Neural cell (in vitro differentiated cells): ENCODE data around the gene ATF7. TPM values are rescaled to one million over a fixed set of nuclear protein-coding genes. Genes with fewer than 3 reads are reported as not detected.

Source experiments
- H2AFZ ChIP-seq: fragments of 200-600, 300-800 bp; sonication (generic), shearing (Covaris generic); 2 replicates; pipeline ENCODE4 v1.6.0; 2014; ENCODE audit warnings: low read depth, mild to moderate bottlenecking, antibody characterized with exemption, low read length, moderate library complexity
- H3F3A ChIP-seq: fragments of 200-600 bp; shearing (Covaris generic); 2 replicates; pipeline ENCODE4 v1.6.1; 2016; ENCODE audit warnings: mild to moderate bottlenecking, moderate library complexity, mixed read lengths, antibody characterized with exemption, low read length; ENCODE audit not compliant: insufficient read depth, poor library complexity, severe bottlenecking
- H3K27ac ChIP-seq: fragments of 200-600, 300-800 bp; sonication (generic), shearing (Covaris generic); 2 replicates; pipeline ENCODE4 v1.5.1; 2014; ENCODE audit warnings: mild to moderate bottlenecking, low read length, moderate library complexity
- H3K27me3 ChIP-seq: fragments of 300-800, 200-600 bp; sonication (generic), shearing (Covaris generic); 2 replicates; pipeline ENCODE4 v1.6.0; 2014; ENCODE audit warnings: mild to moderate bottlenecking, low read depth, low read length, moderate library complexity; ENCODE audit not compliant: insufficient read depth
- H3K36me3 ChIP-seq: fragments of 300-800, 200-600 bp; sonication (generic), shearing (Covaris generic); 2 replicates; pipeline ENCODE4 v1.5.1; 2014; ENCODE audit warnings: mild to moderate bottlenecking, antibody characterized with exemption, low read length, moderate library complexity; ENCODE audit not compliant: insufficient read depth
- H3K4me2 ChIP-seq: fragments of 300-800, 200-600 bp; sonication (generic), shearing (Covaris generic); 2 replicates; pipeline ENCODE4 v1.6.0; 2014; ENCODE audit warnings: mild to moderate bottlenecking, low read length
- H3K4me3 ChIP-seq: fragments of 300-800, 200-600 bp; sonication (generic), shearing (Covaris generic); 2 replicates; pipeline ENCODE4 v1.5.1; 2014; ENCODE audit warnings: mild to moderate bottlenecking, low read length, moderate library complexity
- H3K79me2 ChIP-seq: fragments of 200-600 bp; shearing (Covaris generic); replicated peaks from 2 replicates; pipeline ENCODE4 v1.6.0; 2014; ENCODE audit warnings: mild to moderate bottlenecking, low read length, moderate library complexity; ENCODE audit not compliant: insufficient read depth
- H3K9ac ChIP-seq: fragments of 300-800, 200-600 bp; sonication (generic), shearing (Covaris generic); 2 replicates; pipeline ENCODE4 v1.6.1; 2016; ENCODE audit warnings: mild to moderate bottlenecking, low read length, mixed read lengths
- H3K9me2 ChIP-seq: fragments of 200-600 bp; shearing (Covaris generic); 2 replicates; pipeline ENCODE4 v1.6.1; 2016; ENCODE audit warnings: mild to moderate bottlenecking, low read length, mixed read lengths; ENCODE audit not compliant: insufficient read depth
- H3K9me3 ChIP-seq: fragments of 200-600, 300-800 bp; sonication (generic), shearing (Covaris generic); 2 replicates; pipeline ENCODE4 v1.6.1; 2016; ENCODE audit warnings: mild to moderate bottlenecking, mixed run types, low read length, moderate library complexity, mixed read lengths
- H4K20me1 ChIP-seq: fragments of 200-600 bp; shearing (Covaris generic); 2 replicates; pipeline ENCODE4 v1.6.1; 2016; ENCODE audit warnings: mild to moderate bottlenecking, mixed run types; ENCODE audit not compliant: insufficient read depth
- EP300 ChIP-seq: fragments of 450-650 bp; conservative IDR thresholded peaks from 2 replicates; pipeline ENCODE4 v1.6.1; 2014; ENCODE audit warnings: antibody characterized with exemption, mild to moderate bottlenecking, moderate library complexity; ENCODE audit not compliant: poor library complexity, severe bottlenecking
- EZH2 ChIP-seq: fragments of 200-600, 300-800 bp; shearing (Covaris generic), sonication (generic); IDR thresholded peaks from 2 replicates; pipeline ENCODE4 v1.6.1; 2014; ENCODE audit warnings: antibody characterized with exemption, low read length, borderline replicate concordance, mild to moderate bottlenecking; ENCODE audit not compliant: insufficient read depth, poor library complexity, severe bottlenecking
- MXI1 ChIP-seq: fragments of 450-650 bp; conservative IDR thresholded peaks from 2 replicates; pipeline ENCODE4 v1.6.1; 2014; ENCODE audit warnings: antibody characterized with exemption, mild to moderate bottlenecking; ENCODE audit not compliant: poor library complexity, severe bottlenecking
- POLR2AphosphoS5 ChIP-seq: IDR thresholded peaks from 2 replicates; pipeline ENCODE4 v1.6.1; 2012
- RAD21 ChIP-seq: fragments of 450-650 bp; conservative IDR thresholded peaks from 2 replicates; pipeline ENCODE4 v1.6.1; 2014; ENCODE audit warnings: antibody characterized with exemption, mild to moderate bottlenecking, moderate library complexity
- SMC3 ChIP-seq: fragments of 450-650 bp; conservative IDR thresholded peaks from 2 replicates; pipeline ENCODE4 v1.6.1; 2014; ENCODE audit warnings: antibody characterized with exemption, mild to moderate bottlenecking, moderate library complexity; ENCODE audit not compliant: poor library complexity
- TAF1 ChIP-seq: IDR thresholded peaks from 2 replicates; pipeline ENCODE4 v1.6.1; 2012; ENCODE audit warnings: low read depth
- polyA plus RNA-seq: library from polyadenylated mRNA; depleted of rRNA; stranded (reverse); fragments of >200 nt; gene quantifications from 2 replicates; pipeline ENCODE4 v1.2.3, GENCODE V29; 2014
- TF ChIP-seq, protein P1 (sequence below): IDR thresholded peaks from 2 replicates; pipeline ENCODE4 v1.6.1; 2012; ENCODE audit warnings: borderline replicate concordance
- TF ChIP-seq, protein P2 (sequence below): fragments of 450-650 bp; IDR thresholded peaks from 2 replicates; pipeline ENCODE4 v1.5.1; 2014; ENCODE audit warnings: antibody characterized with exemption, mild to moderate bottlenecking, moderate library complexity; ENCODE audit not compliant: poor library complexity, severe bottlenecking

The ATF7 gene
- polyA plus RNA-seq, 1 donor from 2014 or later: 6.3 TPM

DNA sequence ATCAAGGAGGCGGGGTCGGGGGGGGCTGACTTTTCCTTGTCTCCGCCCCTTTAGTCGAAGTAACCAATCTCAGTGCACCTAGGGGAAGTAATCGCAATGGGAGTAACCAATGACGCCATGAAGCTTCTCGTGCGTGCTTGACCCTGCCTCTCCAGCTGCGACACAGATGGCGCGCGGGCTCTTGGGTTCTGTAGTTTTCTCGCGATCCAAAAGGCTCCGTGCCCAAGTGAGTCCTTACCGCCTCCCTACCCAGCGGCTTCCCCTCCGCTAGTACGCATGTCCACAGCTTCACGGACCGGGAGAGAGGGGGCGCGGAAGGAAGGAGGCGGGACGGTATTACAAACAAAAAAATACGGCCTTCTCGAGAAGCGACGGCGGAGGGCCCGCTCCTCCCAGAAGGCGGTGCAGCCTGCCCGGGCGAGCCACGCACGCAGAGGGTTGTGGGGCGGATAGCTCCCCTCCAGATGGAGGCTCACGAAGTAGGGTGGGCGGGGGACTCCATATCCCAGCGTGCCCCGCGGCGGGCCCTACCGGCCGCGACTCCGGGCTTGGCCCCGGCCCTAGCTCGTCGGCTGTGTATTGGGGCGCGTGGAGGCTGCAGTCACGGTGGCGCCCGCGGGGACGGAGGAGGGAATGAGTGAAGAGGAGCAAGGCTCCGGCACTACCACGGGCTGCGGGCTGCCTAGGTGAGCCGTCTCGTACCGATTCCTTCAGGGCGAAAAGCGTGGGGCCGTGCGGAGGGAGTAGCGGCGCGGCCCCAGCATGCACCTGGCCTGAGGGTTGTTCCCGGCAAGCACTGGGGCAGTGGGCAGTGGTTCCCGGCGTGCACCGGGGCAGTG, 125.2 kb downstream of the ATF7 start, which contains the start of gene TARBP2:
TSS of gene TARBP2 (plus strand) at position 508 of the 839 bp plus-strand sequence. CDS start at position 634, 126 bp downstream.
- no peaks in the 10 kb centered on the region for H4K20me1 ChIP-seq
- peak within 1 kb of the TSS; percentile 41 for H2AFZ ChIP-seq
- H3K4me3 ChIP-seq: peak within 1 kb of the TSS; percentile 71
- TF ChIP-seq TAF1 (peak; percentile 55), SMC3 (peak; percentile 40), EP300 (no peak), MXI1 (peak; percentile 93), RAD21 (peak; percentile 28), EZH2 (no peak), POLR2AphosphoS5 (peak; percentile 83)
- TF ChIP-seq, protein P1, sequence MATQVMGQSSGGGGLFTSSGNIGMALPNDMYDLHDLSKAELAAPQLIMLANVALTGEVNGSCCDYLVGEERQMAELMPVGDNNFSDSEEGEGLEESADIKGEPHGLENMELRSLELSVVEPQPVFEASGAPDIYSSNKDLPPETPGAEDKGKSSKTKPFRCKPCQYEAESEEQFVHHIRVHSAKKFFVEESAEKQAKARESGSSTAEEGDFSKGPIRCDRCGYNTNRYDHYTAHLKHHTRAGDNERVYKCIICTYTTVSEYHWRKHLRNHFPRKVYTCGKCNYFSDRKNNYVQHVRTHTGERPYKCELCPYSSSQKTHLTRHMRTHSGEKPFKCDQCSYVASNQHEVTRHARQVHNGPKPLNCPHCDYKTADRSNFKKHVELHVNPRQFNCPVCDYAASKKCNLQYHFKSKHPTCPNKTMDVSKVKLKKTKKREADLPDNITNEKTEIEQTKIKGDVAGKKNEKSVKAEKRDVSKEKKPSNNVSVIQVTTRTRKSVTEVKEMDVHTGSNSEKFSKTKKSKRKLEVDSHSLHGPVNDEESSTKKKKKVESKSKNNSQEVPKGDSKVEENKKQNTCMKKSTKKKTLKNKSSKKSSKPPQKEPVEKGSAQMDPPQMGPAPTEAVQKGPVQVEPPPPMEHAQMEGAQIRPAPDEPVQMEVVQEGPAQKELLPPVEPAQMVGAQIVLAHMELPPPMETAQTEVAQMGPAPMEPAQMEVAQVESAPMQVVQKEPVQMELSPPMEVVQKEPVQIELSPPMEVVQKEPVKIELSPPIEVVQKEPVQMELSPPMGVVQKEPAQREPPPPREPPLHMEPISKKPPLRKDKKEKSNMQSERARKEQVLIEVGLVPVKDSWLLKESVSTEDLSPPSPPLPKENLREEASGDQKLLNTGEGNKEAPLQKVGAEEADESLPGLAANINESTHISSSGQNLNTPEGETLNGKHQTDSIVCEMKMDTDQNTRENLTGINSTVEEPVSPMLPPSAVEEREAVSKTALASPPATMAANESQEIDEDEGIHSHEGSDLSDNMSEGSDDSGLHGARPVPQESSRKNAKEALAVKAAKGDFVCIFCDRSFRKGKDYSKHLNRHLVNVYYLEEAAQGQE: peak; percentile 87
- TF ChIP-seq, protein P2, sequence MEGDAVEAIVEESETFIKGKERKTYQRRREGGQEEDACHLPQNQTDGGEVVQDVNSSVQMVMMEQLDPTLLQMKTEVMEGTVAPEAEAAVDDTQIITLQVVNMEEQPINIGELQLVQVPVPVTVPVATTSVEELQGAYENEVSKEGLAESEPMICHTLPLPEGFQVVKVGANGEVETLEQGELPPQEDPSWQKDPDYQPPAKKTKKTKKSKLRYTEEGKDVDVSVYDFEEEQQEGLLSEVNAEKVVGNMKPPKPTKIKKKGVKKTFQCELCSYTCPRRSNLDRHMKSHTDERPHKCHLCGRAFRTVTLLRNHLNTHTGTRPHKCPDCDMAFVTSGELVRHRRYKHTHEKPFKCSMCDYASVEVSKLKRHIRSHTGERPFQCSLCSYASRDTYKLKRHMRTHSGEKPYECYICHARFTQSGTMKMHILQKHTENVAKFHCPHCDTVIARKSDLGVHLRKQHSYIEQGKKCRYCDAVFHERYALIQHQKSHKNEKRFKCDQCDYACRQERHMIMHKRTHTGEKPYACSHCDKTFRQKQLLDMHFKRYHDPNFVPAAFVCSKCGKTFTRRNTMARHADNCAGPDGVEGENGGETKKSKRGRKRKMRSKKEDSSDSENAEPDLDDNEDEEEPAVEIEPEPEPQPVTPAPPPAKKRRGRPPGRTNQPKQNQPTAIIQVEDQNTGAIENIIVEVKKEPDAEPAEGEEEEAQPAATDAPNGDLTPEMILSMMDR: no peak
- H3K27me3 ChIP-seq: no peaks in the 10 kb centered on the region
- H3K27ac ChIP-seq: peak within 1 kb of the TSS; percentile 99
- H3K4me2 ChIP-seq: peak within 1 kb of the TSS; percentile 100
- H3F3A ChIP-seq: peaks cover 13% of the 10 kb centered on the region
- peaks cover 3% of the 10 kb centered on the region for H3K36me3 ChIP-seq
- H3K79me2 ChIP-seq: peaks cover 44% of the 10 kb centered on the region
- no peaks in the 10 kb centered on the region for H3K9me2 ChIP-seq
- H3K9me3 ChIP-seq: no peaks in the 10 kb centered on the region
- peak within 1 kb of the TSS; percentile 99 for H3K9ac ChIP-seq

- no peaks in the 10 kb centered on the region for H4K20me1 ChIP-seq
- no peak overlapping the region for H2AFZ ChIP-seq
- peak overlapping the region; percentile 99 for H3K9ac ChIP-seq
- H3K27me3 ChIP-seq: no peaks in the 10 kb centered on the region
- H3K27ac ChIP-seq: peak overlapping the region; percentile 99
- peaks cover 3% of the 10 kb centered on the region for H3K36me3 ChIP-seq
- H3K79me2 ChIP-seq: peaks cover 50% of the 10 kb centered on the region
- no peaks in the 10 kb centered on the region for H3K9me2 ChIP-seq
- peak overlapping the region; percentile 96 for H3K4me2 ChIP-seq
- H3F3A ChIP-seq: peaks cover 13% of the 10 kb centered on the region
- TF ChIP-seq, protein P1: no peak
- TF ChIP-seq TAF1 (peak; percentile 67), POLR2AphosphoS5 (peak; percentile 98), EZH2 (no peak)
- H3K9me3 ChIP-seq: no peaks in the 10 kb centered on the region
- peak overlapping the region; percentile 71 for H3K4me3 ChIP-seq
Observed at GRCh38 chr12:53500142-53500775, 125.9 kb downstream of the ATF7 start.
